ENCODE measurements around the gene KLHDC8A.

Gene KLHDC8A

DNA sequence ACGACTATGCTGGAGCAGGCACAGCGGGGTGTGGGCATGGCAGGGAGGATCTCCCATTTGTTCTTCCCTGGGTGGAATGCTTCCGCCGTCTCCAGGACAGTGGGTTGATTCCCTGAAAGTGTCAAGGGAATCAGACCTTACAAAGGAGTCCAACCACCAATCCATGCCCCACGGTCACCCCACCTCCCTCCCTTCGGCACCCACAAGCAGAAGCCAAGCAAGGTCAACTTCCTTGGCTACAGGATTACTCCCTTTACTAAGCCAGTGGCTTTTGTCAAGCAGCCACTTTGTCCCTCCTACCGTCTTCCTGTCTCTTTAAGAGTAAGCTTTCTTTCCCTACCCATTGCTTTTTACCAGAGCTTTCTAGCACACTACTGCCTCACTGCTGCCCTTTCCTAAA lies 19.2 kb downstream of the KLHDC8A start:
- H3K23ac ChIP-seq (ENCODE audit: low read depth, low read length, poor library complexity) = no peak overlapping the region
- H2AK5ac ChIP-seq (ENCODE audit: low read depth, low read length) = no peak overlapping the region
- no peak overlapping the region for H3K14ac ChIP-seq (ENCODE audit: low read length)
- H2BK120ac ChIP-seq (ENCODE audit: low read depth, low read length) = no peak overlapping the region
- peaks cover 0 to 13% (median 0%) of the 10 kb centered on the region in 3 experiments for H3K27me3 ChIP-seq (ENCODE audit: control insufficient read depth in 3 of 3, insufficient read depth in 3 of 3, low read depth in 1 of 3, low read length in 3 of 3)
- no peak overlapping the region for H3K4ac ChIP-seq (ENCODE audit: low read length)
- no peak overlapping the region for H3K4me2 ChIP-seq (ENCODE audit: insufficient read depth, low read length, poor library complexity, severe bottlenecking)
- H3K9ac ChIP-seq (ENCODE audit: low read depth, low read length, poor library complexity) = no peak overlapping the region
- no peak overlapping the region for H3K4me3 ChIP-seq (ENCODE audit: low read length in 2 of 2)
- no peak for DNase-seq (ENCODE audit: low spot score)
- WGBS, 2 donors (ENCODE audit: extremely low coverage in 2 of 2, insufficient read length in 2 of 2, insufficient replicate concordance in 1 of 2) = no CpG with 5 or more reads among the region's 7 CpGs
- peaks cover 0 to 6% of the 10 kb centered on the region in 2 donors for H3K36me3 ChIP-seq (replicated peaks in 1 of 2; ENCODE audit: control insufficient read depth in 2 of 2, insufficient read depth in 2 of 2, low read length in 2 of 2)
- H3K9me3 ChIP-seq (replicated peaks in 1 of 2; ENCODE audit: control insufficient read depth in 2 of 2, insufficient read depth in 1 of 2, low read depth in 1 of 2, low read length in 2 of 2) = no peaks in the 10 kb centered on the region
- H2BK15ac ChIP-seq (ENCODE audit: low read length) = no peak overlapping the region
- no peak overlapping the region for H4K8ac ChIP-seq (ENCODE audit: low read depth, low read length)
- no peak overlapping the region for H3K18ac ChIP-seq (ENCODE audit: low read length)
- H2AFZ ChIP-seq (ENCODE audit: low read length) = no peak overlapping the region
- H2BK12ac ChIP-seq (ENCODE audit: low read length) = no peak overlapping the region
- peaks cover 4 to 5% of the 10 kb centered on the region in 2 donors for H3K4me1 ChIP-seq (ENCODE audit: control insufficient read depth in 2 of 2, insufficient read depth in 1 of 2, low read depth in 1 of 2, low read length in 2 of 2)
- no peak overlapping the region for H2BK5ac ChIP-seq (ENCODE audit: low read length)
- H3K27ac ChIP-seq (replicated peaks; ENCODE audit: low read length) = no peak overlapping the region
- H3K79me1 ChIP-seq (ENCODE audit: low read depth, low read length) = no peaks in the 10 kb centered on the region
- no peak overlapping the region for H4K91ac ChIP-seq (ENCODE audit: low read depth, low read length, poor library complexity)

DNA sequence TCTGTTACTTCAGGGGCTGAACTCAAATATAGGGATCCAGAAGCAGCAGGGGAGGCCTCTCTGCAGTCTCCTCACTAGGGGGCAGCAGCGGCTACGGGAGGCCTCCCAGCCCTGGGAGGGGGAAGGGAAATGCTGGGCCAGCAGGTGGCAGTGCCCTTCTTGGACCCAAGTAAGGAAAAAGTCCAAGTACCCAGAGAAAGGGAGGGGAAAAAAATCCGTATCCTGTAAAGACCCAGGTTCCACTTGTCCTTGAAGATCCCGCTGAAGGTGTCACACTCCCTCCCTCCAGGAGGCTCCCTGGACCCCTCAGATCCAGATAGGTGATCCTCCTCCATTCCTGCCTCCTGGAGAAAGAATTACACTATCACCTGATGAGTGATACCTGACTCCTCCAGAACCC lies 21.0 kb downstream of the KLHDC8A start:
- Histone ChIP-seq H3K4me3 (ENCODE audit: low read length in 2 of 2) (no peak overlapping the region), H3K4me2 (ENCODE audit: insufficient read depth, low read length, poor library complexity, severe bottlenecking) (no peak overlapping the region), H3K4ac (ENCODE audit: low read length) (no peak overlapping the region), H3K4me1 (ENCODE audit: control insufficient read depth in 2 of 2, insufficient read depth in 1 of 2, low read depth in 1 of 2, low read length in 2 of 2) (peaks cover 4 to 13% of the 10 kb centered on the region in 2 donors), H2AK5ac (ENCODE audit: low read depth, low read length) (no peak overlapping the region), H3K18ac (ENCODE audit: low read length) (no peak overlapping the region), H3K36me3 (replicated peaks in 1 of 2; ENCODE audit: control insufficient read depth in 2 of 2, insufficient read depth in 2 of 2, low read length in 2 of 2) (peaks cover 0 to 6% of the 10 kb centered on the region in 2 donors), H3K79me1 (ENCODE audit: low read depth, low read length) (no peaks in the 10 kb centered on the region), H4K91ac (ENCODE audit: low read depth, low read length, poor library complexity) (no peak overlapping the region), H3K27ac (replicated peaks; ENCODE audit: low read length) (no peak overlapping the region), H3K14ac (ENCODE audit: low read length) (no peak overlapping the region), H3K9ac (ENCODE audit: low read depth, low read length, poor library complexity) (no peak overlapping the region), H4K8ac (ENCODE audit: low read depth, low read length) (no peak overlapping the region), H3K9me3 (replicated peaks in 1 of 2; ENCODE audit: control insufficient read depth in 2 of 2, insufficient read depth in 1 of 2, low read depth in 1 of 2, low read length in 2 of 2) (no peaks in the 10 kb centered on the region), H2BK15ac (ENCODE audit: low read length) (no peak overlapping the region), H2BK5ac (ENCODE audit: low read length) (no peak overlapping the region), H3K27me3 (ENCODE audit: control insufficient read depth in 3 of 3, insufficient read depth in 3 of 3, low read depth in 1 of 3, low read length in 3 of 3) (peaks cover 0 to 12% (median 0%) of the 10 kb centered on the region in 3 experiments), H3K23ac (ENCODE audit: low read depth, low read length, poor library complexity) (no peak overlapping the region), H2BK120ac (ENCODE audit: low read depth, low read length) (no peak overlapping the region), H2BK12ac (ENCODE audit: low read length) (no peak overlapping the region), H2AFZ (ENCODE audit: low read length) (no peak overlapping the region)
- DNase-seq (ENCODE audit: low spot score) = no peak
- no CpG with 5 or more reads among the region's 4 CpGs for WGBS, 2 donors (ENCODE audit: extremely low coverage in 2 of 2, insufficient read length in 2 of 2, insufficient replicate concordance in 1 of 2)

DNA sequence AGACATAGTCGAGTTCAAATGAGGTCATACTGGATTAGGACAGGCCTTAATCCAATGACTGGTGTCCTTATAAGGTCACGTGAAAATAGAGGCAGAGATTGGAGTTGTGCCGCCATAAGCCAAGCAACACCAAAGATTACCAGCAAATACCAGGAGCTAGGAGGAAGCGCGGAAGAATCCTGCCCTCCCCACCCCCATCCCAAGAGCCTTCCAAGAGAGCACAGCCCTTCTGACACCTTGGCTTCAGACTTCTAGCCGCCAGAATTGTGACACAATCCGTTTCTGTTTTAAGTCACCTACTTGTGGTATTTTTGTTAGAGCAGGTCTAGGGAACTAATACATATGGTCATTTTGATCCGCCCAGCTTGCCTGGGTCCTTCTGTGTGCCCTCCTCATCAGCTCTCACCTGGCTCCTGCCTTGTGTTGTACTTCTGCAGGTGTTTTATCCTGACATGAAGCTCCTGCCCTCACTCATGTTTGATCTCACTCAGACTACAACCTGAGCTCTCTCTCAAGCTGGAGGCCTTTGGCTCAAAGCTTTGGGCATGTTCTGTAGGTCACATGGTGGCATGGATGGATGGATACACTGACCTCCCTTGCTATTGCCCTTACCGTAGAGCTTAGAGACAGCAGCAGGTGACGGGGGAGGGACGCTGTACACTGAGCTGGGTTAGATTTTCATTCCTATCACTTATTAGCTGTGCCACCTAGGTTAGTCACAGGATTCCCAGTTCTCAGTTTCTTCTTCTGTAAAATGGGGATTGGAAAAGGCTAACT lies 24.5 kb downstream of the KLHDC8A start:
- Histone ChIP-seq H2BK15ac (ENCODE audit: low read length) (no peak overlapping the region), H2BK12ac (ENCODE audit: low read length) (no peak overlapping the region), H3K4me1 (ENCODE audit: control insufficient read depth in 2 of 2, insufficient read depth in 1 of 2, low read depth in 1 of 2, low read length in 2 of 2) (peaks cover 0 to 21% of the 10 kb centered on the region in 2 donors), H2AFZ (ENCODE audit: low read length) (no peak overlapping the region), H2BK5ac (ENCODE audit: low read length) (no peak overlapping the region), H3K4me2 (ENCODE audit: insufficient read depth, low read length, poor library complexity, severe bottlenecking) (no peak overlapping the region), H3K14ac (ENCODE audit: low read length) (no peak overlapping the region), H2BK120ac (ENCODE audit: low read depth, low read length) (no peak overlapping the region), H3K79me1 (ENCODE audit: low read depth, low read length) (no peaks in the 10 kb centered on the region), H3K9me3 (replicated peaks in 1 of 2; ENCODE audit: control insufficient read depth in 2 of 2, insufficient read depth in 1 of 2, low read depth in 1 of 2, low read length in 2 of 2) (no peaks in the 10 kb centered on the region), H4K8ac (ENCODE audit: low read depth, low read length) (no peak overlapping the region), H3K23ac (ENCODE audit: low read depth, low read length, poor library complexity) (no peak overlapping the region), H3K9ac (ENCODE audit: low read depth, low read length, poor library complexity) (no peak overlapping the region), H3K18ac (ENCODE audit: low read length) (no peak overlapping the region), H3K36me3 (replicated peaks in 1 of 2; ENCODE audit: control insufficient read depth in 2 of 2, insufficient read depth in 2 of 2, low read length in 2 of 2) (peaks cover 0 to 2% of the 10 kb centered on the region in 2 donors), H3K4ac (ENCODE audit: low read length) (no peak overlapping the region), H4K91ac (ENCODE audit: low read depth, low read length, poor library complexity) (no peak overlapping the region), H2AK5ac (ENCODE audit: low read depth, low read length) (no peak overlapping the region), H3K27me3 (ENCODE audit: control insufficient read depth in 3 of 3, insufficient read depth in 3 of 3, low read depth in 1 of 3, low read length in 3 of 3) (peaks cover 0 to 20% (median 0%) of the 10 kb centered on the region in 3 experiments), H3K27ac (replicated peaks; ENCODE audit: low read length) (no peak overlapping the region), H3K4me3 (ENCODE audit: low read length in 2 of 2) (peak overlapping the region in 1 of 2 donors; percentile 9)
- DNase-seq (ENCODE audit: low spot score) = no peak
- no CpG with 5 or more reads among the region's 11 CpGs for WGBS, 2 donors (ENCODE audit: extremely low coverage in 2 of 2, insufficient read length in 2 of 2, insufficient replicate concordance in 1 of 2)

DNA sequence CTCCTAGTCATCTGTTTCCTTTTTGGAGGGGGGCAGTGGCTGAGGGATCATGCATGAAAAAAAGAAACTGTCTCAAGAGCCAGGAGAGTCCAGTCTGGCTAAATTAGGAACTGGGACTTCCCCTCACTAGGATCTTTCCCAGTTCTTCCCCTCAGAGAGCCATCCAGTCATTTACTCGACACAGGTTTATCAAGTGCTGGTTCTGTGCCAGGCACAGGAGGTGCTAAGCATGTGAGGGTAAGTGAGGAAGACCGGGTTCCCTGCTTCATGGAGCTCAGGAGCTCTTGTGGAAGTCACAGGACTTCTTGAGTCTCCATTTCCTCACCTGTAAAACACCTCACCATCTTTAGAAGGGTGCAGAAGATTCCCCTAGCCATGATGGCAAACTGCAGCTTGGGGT lies 26.6 kb downstream of the KLHDC8A start:
- Histone ChIP-seq H2BK120ac (ENCODE audit: low read depth, low read length) (no peak overlapping the region), H3K4ac (ENCODE audit: low read length) (no peak overlapping the region), H3K9ac (ENCODE audit: low read depth, low read length, poor library complexity) (no peak overlapping the region), H2BK12ac (ENCODE audit: low read length) (no peak overlapping the region), H2BK15ac (ENCODE audit: low read length) (no peak overlapping the region), H3K4me3 (ENCODE audit: low read length in 2 of 2) (no peak overlapping the region), H4K8ac (ENCODE audit: low read depth, low read length) (no peak overlapping the region), H3K79me1 (ENCODE audit: low read depth, low read length) (no peaks in the 10 kb centered on the region), H3K4me2 (ENCODE audit: insufficient read depth, low read length, poor library complexity, severe bottlenecking) (no peak overlapping the region), H3K23ac (ENCODE audit: low read depth, low read length, poor library complexity) (no peak overlapping the region), H3K14ac (ENCODE audit: low read length) (no peak overlapping the region), H3K36me3 (replicated peaks in 1 of 2; ENCODE audit: control insufficient read depth in 2 of 2, insufficient read depth in 2 of 2, low read length in 2 of 2) (no peaks in the 10 kb centered on the region), H2AK5ac (ENCODE audit: low read depth, low read length) (no peak overlapping the region), H2AFZ (ENCODE audit: low read length) (no peak overlapping the region), H3K27me3 (ENCODE audit: control insufficient read depth in 3 of 3, insufficient read depth in 3 of 3, low read depth in 1 of 3, low read length in 3 of 3) (peaks cover 0 to 20% (median 0%) of the 10 kb centered on the region in 3 experiments), H3K9me3 (replicated peaks in 1 of 2; ENCODE audit: control insufficient read depth in 2 of 2, insufficient read depth in 1 of 2, low read depth in 1 of 2, low read length in 2 of 2) (no peaks in the 10 kb centered on the region), H3K18ac (ENCODE audit: low read length) (no peak overlapping the region), H4K91ac (ENCODE audit: low read depth, low read length, poor library complexity) (no peak overlapping the region), H3K4me1 (ENCODE audit: control insufficient read depth in 2 of 2, insufficient read depth in 1 of 2, low read depth in 1 of 2, low read length in 2 of 2) (peaks cover 2 to 20% of the 10 kb centered on the region in 2 donors), H2BK5ac (ENCODE audit: low read length) (no peak overlapping the region), H3K27ac (replicated peaks; ENCODE audit: low read length) (no peak overlapping the region)
- no CpG with 5 or more reads among the region's 2 CpGs for WGBS, 2 donors (ENCODE audit: extremely low coverage in 2 of 2, insufficient read length in 2 of 2, insufficient replicate concordance in 1 of 2)
- DNase-seq (ENCODE audit: low spot score) = no peak

All from neuronal stem cell (in vitro differentiated cells).